Limb (tissue), 2 donors: ENCODE data around the gene FST.

Experiments
- DNase-seq, 2 donors: peaks; one replicate each; pipeline ENCODE4 v3.0.0-alpha.2; 2016; ENCODE audit errors: extremely low spot score in 2 of 2

Gene FST

GRCh38 chr5:53508125-53508524, 27.7 kb downstream of the FST start:
- DNase-seq, result no peak

GRCh38 chr5:53512539-53512938, 32.1 kb downstream of the FST start:
- DNase-seq, result no peak

- no peak for DNase-seq
These were observed 35.6 kb downstream of the FST start for GRCh38 chr5:53515988-53516387.

- no peak for DNase-seq
These were observed 40.4 kb downstream of the FST start for GRCh38 chr5:53520813-53521212.
